Activated CD4-positive, alpha-beta T cell treated with anti-CD3 and anti-CD28 coated beads, Interleukin-2, Interleukin-6, amounts not matched to agents 100 ng/mL and 50 ng/mL, durations not matched to agents 16 hours and 8 hours (primary cell): Measurements from ENCODE around the gene DNASE1.

Experiments
- DNase-seq: peaks from one replicate; pipeline ENCODE4 v3.0.0-alpha.2; 2020

Gene DNASE1

GRCh38 chr16:3665508-3665907 lies 11.0 kb downstream of the DNASE1 start:
- DNase-seq, result no peak

- DNase-seq, result no peak
Observed at GRCh38 chr16:3668626-3669025, 14.1 kb downstream of the DNASE1 start.

GRCh38 chr16:3669082-3669481 lies 14.6 kb downstream of the DNASE1 start:
- DNase-seq, result no peak

- DNase-seq, result no peak
Observed at GRCh38 chr16:3670711-3671110, 16.2 kb downstream of the DNASE1 start.

- no peak for DNase-seq
Observed at GRCh38 chr16:3671424-3671823, 16.9 kb downstream of the DNASE1 start.

- DNase-seq, result no peak
Observed at GRCh38 chr16:3672571-3673041, 18.1 kb downstream of the DNASE1 start.

- no peak for DNase-seq
Observed at GRCh38 chr16:3673201-3673600, 18.7 kb downstream of the DNASE1 start.

- no peak for DNase-seq
Observed at GRCh38 chr16:3673676-3674377, 19.3 kb downstream of the DNASE1 start.

GRCh38 chr16:3674513-3675295 lies 20.2 kb downstream of the DNASE1 start:
- no peak for DNase-seq

- no peak for DNase-seq
Observed at GRCh38 chr16:3675601-3676130, 21.2 kb downstream of the DNASE1 start.

GRCh38 chr16:3677994-3678393 lies 23.5 kb downstream of the DNASE1 start:
- no peak for DNase-seq

- no peak for DNase-seq
Observed at GRCh38 chr16:3681206-3681605, 26.7 kb downstream of the DNASE1 start.

- no peak for DNase-seq
Observed at GRCh38 chr16:3687021-3687420, 32.5 kb downstream of the DNASE1 start.

GRCh38 chr16:3687792-3688191 lies 33.3 kb downstream of the DNASE1 start:
- DNase-seq, result no peak

GRCh38 chr16:3689731-3690130 lies 35.2 kb downstream of the DNASE1 start:
- no peak for DNase-seq

- peak; percentile 88 for DNase-seq
Observed at GRCh38 chr16:3690470-3690928, 36.0 kb downstream of the DNASE1 start.

- no peak for DNase-seq
Observed at GRCh38 chr16:3690980-3691720, 36.7 kb downstream of the DNASE1 start.

GRCh38 chr16:3691761-3692160 lies 37.3 kb downstream of the DNASE1 start:
- DNase-seq, result no peak

- DNase-seq, result no peak
Observed at GRCh38 chr16:3694051-3694450, 39.6 kb downstream of the DNASE1 start.

- DNase-seq, result no peak
Observed at GRCh38 chr16:3695610-3696369, 41.3 kb downstream of the DNASE1 start.

- DNase-seq, result no peak
Observed at GRCh38 chr16:3696425-3697218, 42.1 kb downstream of the DNASE1 start.

- no peak for DNase-seq
Observed at GRCh38 chr16:3698941-3699340, 44.5 kb downstream of the DNASE1 start.
